GM19395 (cell line): ENCODE results near the gene SEL1L2.

Experiments used
- ATAC-seq: cut with Tn5 transposase; IDR thresholded peaks from one replicate; pipeline ENCODE4 v1.9.1; 2021; ENCODE audit warnings: mild to moderate bottlenecking, moderate library complexity; ENCODE audit not compliant: unreplicated experiment

Gene SEL1L2

DNA sequence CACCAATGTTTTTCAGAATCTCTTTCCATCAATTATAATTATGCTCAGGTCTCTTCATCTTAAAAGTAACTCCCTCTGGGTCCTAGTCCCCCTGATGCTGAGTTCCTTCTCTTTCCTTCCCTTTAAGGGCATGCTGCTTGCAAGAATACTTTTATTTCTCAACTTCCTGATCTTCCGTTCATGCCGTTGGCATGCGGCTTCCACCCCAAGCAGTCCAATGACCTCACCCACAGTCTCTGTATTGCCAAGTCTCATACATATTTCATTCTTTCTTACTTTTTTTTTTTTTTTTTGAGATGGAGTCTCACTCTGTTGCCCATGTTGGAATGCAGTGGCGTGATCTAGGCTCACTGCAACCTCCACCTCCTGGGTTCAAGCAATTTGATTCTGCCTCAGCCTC is 122.1 kb downstream of the SEL1L2 start:
- no peak for ATAC-seq

DNA sequence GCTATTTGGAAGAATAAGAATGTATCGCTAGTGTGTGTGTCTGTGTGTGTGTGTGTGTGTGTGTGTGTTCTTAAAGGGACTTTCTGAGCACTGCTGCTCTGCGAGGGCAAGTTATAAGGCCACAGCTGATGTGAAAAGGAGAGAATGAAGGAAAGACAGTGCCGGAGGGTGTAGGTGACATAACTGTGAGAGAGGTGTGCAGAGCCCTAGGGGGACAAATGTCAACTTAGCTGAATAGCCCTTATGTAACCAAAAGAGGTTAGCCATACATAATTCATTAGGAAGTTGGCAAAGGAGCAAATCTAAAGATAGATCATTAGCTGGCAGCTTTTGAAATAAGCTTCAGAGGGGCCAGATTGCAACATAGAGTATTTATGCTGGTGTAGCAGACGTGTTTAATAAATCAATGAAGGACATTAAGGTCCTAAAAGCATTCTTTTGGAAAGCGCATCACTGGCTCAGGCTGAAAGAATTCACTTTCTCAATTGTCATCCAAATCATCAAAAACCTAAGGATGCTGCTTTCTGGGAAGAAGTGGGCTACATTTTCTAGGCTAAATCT is 124.5 kb downstream of the SEL1L2 start:
- no peak for ATAC-seq

DNA sequence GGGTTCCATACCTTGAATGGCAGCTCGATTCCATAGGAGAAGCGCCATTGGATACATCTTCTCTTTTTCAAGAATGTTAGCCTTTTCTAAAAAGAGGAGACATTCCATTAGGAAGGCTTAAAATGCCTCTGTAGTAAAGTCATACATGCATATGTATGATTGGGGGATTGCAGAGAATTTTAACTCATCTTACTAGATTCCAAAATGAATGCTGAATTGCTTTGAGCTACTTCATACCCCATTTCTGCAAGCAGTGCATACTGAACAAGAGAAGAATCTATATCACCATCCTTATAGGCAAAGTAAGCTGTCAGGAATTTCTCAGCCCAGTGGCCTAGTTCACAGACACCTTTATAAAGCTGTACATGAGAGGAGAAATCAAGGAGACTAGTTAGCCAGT is 125.3 kb downstream of the SEL1L2 start:
- ATAC-seq = no peak

DNA sequence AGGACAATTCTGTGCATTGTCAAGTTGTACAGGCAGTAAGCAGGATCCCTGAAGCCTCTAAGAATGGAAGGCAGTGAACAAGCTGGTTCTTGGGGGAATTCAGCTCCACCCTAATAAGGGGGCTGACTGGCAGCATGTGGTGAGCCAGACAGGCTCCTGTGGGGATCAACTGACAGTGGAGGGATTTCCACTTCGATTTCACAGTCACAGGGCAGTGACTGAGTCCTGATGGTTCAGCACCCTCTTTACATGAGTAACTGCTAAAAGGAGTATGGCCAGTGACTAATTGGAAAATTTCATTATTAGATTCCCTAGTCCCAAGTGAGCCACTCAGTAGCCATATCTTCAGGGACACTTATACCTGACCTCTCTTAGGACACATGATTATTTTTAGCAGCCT is 127.2 kb downstream of the SEL1L2 start:
- ATAC-seq = no peak

DNA sequence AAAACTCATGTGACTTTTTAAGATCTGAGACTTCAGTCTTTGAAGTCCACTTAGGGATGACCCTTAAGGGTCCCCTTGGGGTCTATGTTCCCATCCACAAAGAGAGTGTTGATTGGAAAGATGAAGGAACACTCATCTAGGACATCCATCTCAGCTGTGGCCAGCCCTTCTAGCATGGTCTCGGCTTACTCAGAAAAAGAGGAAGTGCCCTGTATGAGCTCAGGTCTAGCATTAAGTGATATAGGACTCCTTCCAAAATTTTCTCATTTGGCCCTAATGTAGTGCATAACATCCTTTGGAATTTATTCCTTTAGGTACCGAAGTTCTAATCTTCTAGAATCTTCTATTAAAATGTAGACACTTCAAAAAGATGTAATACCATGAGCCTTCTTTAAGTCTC is 128.2 kb downstream of the SEL1L2 start:
- ATAC-seq = no peak

DNA sequence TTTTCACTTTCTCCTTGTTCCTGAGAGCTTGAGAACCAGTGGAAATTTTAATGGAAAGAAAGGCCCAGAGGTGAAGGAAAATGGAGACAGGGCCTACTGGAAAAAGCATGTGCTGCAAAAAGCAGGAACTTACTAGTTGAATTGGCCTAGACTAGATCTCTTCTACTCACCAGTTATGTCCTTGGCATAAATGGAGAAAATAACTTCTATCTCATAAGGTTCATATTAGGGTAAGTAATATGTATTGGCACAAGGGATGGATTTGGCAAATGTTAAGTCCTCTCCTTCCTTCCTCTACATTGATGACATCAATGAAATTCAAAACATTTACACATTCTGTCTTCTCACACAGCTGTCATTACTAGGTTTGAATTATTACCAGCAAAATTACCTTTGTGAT is 131.5 kb downstream of the SEL1L2 start:
- no peak for ATAC-seq

DNA sequence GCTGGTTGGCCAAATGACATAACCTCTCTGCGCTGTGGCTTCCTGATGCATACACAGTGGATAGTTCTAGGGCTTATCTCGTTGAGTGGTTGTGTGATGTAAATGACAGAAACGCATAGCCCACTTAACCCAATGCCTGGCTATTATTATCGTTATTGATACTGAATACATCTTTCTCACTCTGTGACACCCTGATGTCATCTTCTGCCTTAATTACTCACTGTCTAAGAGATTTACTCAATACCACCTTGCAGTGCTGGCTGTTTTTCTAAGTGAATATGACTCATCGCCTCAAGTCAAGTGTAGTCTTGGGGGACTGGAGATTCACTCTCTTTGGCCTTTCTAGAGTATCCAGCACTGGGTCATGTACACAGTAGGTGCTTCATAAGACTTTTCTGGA is 132.0 kb downstream of the SEL1L2 start:
- ATAC-seq = no peak

DNA sequence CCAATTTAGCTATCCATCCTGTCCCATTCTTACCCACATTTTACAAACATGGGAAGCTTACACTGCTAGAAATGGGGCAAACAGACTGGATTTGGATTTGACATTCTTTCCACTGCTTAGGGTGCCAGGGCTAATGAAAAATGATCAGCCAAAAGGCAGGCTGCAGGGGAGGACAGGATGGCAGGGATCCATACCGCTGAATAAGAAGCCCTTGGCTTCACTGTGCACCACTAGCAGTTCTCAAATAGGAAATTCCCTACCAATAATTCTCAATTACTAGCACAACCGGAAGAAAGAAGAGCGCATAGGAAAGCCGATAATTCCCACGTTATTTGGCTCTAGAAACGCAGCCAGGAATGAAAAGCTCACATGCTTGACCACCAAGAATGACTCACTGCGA is 132.5 kb downstream of the SEL1L2 start:
- ATAC-seq = no peak

DNA sequence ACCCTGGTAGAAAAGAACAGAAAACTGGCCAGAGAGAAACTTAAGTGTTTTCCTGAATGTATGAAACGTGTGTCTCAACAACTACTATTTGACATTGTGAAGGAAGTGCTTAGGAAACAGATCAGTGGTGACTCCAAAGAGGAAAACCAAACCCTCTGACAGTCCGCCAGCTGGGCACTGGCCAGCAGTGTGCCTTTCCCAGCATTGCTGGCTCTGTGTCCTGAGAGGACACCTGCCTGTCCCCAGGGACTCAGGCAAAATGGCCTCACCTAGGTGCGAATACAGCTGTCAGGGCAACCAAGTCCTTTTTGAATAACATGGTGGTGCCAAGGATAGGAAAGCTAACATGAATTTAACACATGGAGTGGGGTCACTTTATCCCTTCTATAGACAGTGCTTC is 133.1 kb downstream of the SEL1L2 start:
- no peak for ATAC-seq

DNA sequence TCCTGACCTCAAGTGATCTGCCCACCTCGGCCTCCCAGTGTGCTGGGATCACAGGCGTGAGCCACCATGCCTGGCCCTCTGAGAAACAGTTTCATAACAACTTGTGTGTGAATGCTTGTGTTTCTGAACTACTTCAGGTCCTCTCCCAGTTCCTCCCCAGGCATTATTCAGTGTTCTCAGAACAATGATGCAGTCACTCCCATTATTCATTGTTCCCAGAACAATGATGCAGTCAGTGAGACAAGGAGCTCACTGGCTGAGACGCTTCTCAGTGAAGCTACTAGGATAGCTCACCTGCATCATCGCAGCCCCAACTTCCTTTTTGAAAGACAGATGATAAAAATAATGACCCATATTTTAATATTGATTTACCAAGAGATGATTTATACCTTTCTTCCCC is 134.1 kb downstream of the SEL1L2 start:
- ATAC-seq = no peak

DNA sequence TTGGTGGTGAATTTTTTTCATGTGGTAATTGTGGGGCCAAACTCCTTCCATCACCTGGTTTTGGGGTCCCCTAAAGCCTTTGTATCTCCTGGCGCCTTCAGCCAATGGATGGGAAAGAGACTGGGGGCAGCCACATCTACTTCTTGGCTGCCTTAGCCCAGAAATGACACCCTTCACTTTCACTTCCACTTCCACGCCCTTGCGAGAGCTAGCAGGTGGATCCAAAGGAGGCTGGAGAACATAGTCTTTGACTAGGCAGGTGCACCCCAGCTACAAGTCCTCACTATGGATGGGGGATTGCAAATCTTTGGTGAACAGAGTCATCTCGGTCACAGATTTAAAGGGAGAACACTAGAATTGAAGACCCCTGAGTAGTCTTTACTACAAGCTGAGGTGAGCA is 134.8 kb downstream of the SEL1L2 start:
- peak; percentile 62 for ATAC-seq

DNA sequence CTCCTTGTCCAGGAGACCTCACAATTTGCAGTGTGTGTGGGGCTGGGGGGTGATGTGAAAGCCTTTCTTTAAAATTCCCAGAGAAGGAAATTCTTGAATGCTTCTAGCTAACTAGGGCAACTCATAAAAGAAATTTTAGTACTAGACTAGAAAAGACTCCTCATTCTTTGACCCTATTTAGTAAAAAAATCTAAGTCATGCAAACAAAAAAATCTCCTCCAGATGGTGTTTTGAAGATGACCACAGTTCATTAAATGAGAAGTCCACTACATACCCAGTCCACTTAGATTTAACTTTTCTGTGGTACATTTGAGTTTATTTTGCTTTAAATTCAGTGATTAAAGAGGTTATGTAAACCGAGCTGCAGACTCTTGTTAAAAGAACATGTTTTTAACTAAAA is 138.1 kb downstream of the SEL1L2 start:
- ATAC-seq = no peak

DNA sequence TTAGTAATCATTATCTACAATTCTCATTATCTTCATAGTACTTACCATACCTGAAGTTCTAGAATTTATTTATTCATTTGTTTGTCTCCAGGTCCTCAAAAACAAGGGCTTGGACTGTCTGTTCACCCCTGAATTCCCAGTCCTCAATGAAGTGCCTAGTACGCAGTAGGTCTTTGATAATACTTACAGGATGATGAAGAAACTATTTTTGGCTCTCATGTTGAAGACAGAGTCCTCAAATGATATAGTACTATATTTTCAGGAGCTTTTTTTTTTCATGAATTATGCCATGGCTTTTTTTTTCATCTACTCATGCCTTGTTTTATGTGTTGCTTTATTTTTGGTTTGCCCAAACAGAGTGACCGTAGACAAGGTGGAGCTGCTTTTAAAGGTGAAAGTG is 139.1 kb downstream of the SEL1L2 start:
- no peak for ATAC-seq

DNA sequence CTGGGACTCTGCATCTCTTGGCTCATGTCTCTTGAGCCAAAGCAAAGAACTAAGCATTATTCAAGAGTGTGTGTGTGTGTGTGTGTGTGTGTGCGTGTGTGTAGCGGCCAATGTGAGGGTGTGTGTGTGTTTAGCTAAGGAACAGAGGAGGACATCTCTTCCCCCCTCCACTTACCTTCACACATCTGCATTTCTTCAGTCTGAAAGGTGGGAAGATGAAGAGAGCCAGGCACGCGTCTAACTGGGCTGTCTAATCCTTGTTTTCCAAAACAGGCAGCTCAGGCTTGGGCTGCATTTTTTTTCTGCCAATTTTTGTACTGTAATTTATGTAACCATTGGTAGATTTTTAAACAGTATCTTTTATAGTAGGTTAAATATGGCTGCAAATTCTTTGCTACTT is 146.1 kb downstream of the SEL1L2 start:
- no peak for ATAC-seq

DNA sequence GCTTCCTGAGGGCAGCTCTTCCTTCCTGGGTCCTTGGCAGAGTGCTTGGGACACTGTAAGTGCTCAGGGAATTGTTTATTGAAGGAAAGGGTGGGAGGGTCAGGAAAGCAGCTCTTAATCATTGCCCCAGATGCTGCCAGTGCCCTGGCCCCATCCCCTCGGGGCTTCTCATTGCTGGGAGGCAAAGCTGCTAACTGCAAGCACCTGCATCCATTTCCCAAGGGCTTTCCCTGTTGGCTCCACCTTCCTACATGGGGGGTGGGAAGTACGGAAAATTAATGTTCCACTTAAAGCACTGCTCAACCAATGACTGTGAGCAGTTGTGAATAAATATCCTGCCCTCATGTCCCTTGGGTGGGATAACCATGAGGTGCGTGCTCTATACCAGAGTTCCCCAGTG is 149.2 kb downstream of the SEL1L2 start:
- ATAC-seq = no peak

DNA sequence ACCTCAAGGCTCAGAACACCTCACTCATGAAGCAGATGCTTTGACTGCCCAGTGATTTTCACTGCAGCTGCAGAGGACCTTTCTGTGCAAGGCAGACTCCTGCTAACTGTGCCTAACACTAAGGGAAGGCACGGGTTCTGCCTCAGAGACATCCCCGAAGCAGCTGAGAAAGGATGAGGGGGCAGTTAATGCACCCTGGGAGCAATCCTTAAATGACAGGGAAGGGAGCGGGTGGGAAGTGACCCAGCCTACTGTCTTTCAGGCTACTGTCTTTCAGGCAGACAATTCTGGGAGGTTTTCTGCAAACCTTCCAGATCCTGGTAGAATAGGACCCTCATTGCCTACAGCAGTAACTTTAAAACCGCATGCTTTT is 150.3 kb downstream of the SEL1L2 start:
- ATAC-seq = no peak

DNA sequence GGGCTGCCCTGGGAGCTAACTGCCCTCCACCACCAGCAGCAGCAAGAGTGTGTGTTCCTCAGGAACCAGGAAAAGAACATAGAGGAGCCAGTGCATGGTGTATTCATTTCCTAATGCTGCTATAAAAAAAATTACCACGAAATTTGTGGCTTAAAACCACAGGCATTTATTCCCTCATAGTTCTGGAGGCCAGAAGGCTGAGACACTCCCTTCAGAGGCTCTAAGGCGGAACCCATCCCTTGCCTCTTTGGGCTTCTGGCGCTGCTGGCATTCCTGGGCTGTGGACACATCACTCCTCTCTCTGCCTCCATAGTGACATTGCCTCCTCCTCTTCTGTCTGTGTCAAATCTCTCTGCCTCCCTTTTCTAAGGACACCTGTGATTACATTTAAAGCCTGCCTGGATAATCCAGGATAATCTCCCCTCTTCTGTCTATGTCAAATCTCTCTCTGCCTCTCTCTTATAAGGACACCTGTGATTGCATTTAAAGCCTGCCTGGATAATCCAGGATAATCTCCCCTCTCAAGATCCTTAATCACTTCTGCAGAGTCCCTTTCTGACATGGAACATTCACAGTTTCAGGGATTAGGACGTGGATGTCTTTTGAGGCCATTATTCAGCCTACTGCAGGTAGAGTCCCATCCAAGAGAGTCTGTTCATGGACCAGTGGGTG is 150.9 kb downstream of the SEL1L2 start:
- ATAC-seq = no peak

DNA sequence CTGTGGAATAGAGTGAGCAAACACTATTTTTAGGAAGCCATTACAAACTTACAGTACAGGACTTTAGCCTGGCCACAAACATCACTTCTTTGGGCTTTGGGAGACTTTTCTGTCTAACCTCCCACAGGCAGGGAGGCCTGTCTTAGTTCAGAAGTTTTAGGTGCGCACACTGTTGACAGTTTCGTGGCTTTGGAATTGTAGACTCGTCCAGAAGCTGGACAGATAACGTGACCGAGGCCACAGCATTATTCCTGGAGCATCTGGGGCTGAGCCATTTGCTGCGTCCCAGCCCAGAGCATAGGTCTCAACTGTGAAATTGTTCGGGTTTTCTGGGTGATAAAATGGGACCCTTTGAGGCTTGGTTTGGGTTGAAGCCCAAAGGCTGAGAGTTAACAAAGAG is 151.8 kb downstream of the SEL1L2 start:
- ATAC-seq = no peak

DNA sequence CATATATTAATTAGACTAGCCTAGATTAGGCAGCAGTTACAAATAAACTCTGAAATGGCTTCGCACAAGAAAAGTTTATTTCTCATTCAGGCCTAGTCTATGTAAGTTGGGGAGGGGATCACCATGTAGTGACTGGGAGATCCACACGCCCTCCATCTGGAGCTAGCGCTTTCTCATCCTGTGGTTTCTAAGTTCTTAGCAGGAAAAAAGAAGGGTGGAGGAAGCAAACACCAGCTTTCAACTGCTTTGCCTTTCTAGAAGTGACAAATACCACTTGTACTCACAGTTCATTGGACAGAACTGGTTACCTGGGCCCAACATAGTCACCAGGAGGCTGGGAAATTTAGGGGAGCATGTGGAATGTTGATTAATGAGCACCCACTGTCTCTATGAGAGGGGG is 158.9 kb downstream of the SEL1L2 start:
- no peak for ATAC-seq

DNA sequence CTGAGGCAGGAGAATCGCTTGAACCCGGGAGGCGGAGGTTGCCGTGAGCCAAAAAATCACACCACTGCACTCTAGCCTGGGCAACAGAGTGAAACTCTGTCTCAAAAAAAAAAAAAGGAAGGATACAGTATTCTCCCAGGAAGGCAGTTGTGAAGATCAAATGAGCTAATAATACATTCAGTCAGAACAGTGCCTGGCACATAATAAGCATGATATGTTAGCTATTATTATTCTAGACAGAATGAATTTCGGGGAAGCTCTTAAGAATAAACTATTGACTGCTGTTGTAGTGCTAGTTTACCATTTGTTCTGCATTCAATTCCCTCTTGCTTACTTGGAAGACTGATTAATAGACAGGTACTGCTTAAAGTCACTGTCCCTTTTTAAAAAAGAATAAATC is 164.9 kb downstream of the SEL1L2 start:
- ATAC-seq = no peak

DNA sequence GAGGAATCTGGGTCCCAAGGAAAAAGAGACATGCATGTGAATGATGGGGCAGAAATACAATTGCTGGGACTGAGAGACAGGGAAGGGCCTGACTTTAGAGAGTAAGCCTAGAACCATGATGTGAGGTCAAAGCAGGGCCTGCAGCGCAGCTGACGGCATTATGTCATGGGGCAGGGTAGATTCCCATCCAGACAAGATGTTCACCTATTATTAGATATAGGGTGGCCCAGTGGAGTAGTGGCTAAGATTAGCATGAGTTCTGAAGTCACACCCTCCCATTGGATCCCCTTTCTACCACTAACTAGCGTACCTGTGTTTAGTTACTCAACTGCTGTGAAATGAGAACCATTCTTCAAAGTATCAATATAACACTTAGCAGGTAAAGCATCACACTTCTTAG is 166.0 kb downstream of the SEL1L2 start:
- ATAC-seq = no peak

DNA sequence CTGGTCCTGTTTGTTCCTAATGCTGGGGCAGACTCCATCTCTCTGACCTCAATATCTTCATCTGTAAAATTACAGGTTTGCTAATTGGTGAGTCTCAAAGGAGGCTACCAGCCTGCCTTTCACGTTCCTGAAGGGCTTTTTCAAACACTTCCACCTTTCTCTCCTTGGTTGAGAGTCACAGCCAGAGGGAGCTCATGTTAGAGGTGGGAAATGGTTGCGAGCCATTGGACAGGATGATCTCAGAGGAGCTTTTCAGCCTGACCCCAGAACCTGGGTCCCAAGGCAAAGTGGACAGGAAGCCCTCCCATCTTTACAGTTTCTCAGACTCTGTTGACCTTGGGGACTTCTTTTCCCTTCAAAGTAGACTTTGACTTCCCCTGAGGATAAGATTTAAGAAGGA is 168.0 kb downstream of the SEL1L2 start:
- no peak for ATAC-seq

DNA sequence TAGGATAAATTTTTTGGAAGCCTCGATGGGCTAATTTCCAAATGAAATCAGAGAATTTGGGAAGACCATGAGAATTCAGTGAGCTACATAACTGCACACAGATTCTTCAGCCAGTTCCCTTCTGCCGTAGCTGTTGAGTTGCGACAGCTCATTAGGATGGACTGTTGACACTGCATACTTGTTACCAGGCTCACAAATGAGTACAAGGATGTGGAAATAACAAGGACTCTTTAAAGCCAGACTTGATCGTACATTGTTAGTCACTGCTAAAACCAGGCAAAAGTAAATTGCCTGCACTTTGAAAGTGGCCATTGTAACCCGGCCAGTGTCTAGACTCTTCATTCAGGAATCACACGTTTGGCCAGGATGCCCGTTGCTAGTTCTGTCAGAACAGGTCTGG is 168.5 kb downstream of the SEL1L2 start:
- ATAC-seq = no peak
